Endometrium (tissue), 2 donors: ENCODE measurements around the gene C17orf113.
"Not testable (repeated sequence)": the region's sequence is repeated elsewhere in the genome, so short reads cannot be mapped to it uniquely, and the experiment has no call there.

Experiments
- FAIRE-seq: peaks from 2 replicates; lab custom pipeline; 2012; peaks lifted over from hg19 to GRCh38; lab: Jason Lieb, UNC
- donor health status: control.
- donor health status: control.

C17orf113 gene

GRCh38 chr17:42041619-42042018 is 8.8 kb downstream of the C17orf113 start:
- FAIRE-seq: no peak

GRCh38 chr17:42040818-42041217 is 9.6 kb downstream of the C17orf113 start:
- no peak for FAIRE-seq

DNA sequence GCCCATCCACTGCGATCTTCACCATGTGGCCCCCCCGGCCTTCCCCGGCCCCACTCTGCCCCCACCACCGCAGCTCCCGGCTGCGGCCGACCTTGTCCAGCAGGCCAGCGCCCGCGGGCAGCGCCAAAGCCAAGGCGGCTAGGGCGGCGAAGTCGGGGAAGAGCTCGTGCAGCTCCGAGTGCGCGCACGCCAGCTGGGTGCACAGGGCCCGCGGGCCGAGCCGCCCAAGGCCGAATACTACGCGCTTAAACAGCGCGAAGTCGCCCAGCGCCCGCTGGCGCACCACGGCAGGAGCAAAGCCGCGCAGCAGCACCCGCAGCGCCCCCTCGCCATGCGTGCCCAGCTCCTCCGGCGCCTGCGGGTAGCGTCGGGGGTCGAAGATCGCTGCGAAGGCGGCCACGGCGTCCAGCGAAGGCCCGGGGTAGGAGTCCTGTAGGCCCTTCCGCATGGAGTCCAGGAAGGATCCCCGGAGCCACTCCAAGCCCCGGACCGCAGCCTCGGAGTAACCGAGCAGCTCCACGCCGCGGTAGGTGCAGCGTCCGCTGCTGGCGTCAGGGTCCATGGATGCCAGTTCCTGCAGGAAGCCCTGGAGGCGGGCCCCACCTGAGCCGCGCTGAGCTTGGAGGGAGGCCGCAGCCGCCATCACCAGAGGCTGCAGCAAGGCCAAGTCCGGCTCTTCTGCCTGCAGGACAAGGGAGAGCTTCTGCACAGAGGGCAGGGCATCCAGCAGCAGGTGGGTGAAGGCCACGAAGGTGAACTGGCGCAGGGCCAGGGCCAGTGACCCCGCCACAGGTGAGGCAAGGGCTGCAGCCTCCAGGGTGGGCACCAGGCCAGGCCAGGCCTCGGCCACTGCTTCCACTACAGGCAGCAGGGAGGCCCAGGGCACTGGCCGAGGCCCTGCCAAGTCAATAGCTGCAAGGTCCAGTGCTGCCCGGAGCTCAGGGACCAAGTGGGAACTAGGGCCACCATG is 10.3 kb downstream of the C17orf113 start:
- no peak for FAIRE-seq

- no peak for FAIRE-seq
These were observed 12.0 kb downstream of the C17orf113 start for GRCh38 chr17:42038221-42038973.

GRCh38 chr17:42034059-42034458 is 16.3 kb downstream of the C17orf113 start:
- no peak for FAIRE-seq

GRCh38 chr17:42031584-42031983 is 18.8 kb downstream of the C17orf113 start:
- FAIRE-seq: no peak

DNA sequence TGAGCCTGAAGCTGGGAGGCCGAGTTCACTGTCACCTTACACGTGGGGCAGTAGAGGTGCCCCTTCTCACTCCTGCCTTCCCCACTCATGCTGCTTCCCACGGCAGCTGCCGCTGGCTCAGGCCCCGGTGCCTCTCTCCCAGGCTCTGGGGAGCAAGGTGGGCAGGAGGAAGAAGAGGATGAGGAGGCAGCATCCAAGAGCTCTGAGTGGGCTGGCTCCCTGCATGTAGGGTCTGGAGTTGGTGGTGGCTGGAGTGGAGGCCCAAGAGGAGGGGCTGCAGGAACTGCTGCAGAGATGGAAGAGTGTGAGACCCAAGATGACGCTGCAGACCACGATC is 21.6 kb downstream of the C17orf113 start:
- FAIRE-seq: no peak

- no peak for FAIRE-seq
These were observed 22.2 kb downstream of the C17orf113 start for GRCh38 chr17:42027961-42028790.

- FAIRE-seq: no peak
These were observed 22.9 kb downstream of the C17orf113 start for GRCh38 chr17:42027590-42027889.

DNA sequence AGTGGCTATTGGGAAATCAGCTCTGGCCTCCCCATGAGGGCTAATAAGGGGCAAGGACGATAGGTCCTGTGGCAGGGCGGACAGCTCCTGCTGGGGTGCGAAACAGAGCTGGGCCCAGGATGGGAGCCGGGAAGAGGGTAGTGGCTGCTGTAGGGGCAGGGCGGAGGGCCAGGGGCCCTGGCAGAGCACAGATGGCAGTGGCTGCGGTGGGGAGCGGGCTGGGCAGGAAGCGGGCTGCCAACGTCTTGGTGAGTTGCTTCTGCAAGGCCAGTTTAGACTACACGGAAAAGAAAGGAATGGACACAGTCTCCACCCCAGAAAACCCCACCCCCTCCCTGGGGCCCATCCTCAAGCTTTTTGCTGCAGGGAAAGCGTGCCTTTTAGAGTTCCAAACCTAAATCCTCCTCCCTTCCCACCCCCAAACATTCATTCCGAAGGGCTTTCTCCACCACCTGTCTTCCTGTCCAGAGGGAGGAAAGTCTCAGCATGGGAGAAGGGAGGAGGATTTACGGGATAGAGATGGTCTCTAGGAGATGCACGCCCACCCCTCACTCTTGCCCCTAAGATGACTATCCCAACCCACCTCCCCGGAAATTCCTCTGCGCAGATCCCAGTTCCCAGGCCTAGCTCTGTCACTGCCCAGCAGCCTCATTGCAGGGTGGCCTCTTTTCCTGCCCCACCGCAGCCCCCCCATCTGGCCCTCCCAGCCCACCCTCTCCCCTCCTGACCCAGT is 23.4 kb downstream of the C17orf113 start:
- FAIRE-seq: no peak

DNA sequence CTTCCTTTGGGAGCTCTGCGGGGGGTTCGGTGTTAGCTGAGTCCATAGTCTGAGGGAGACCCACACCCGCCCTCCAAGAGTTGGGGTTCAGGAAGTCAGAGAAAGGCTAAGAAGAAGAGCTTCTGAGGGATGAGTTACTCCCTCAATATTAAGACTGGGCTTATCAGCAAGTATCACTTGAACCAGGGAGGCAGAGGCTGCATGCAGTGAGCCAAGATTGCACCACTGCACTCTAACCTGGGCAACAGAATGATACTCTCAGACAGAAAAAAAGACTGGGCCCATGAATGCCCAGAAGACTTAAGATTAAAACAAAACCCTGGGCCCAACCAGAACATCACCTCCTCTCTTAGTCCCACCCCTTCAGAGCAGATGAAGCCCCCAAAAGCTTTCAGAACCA is 24.5 kb downstream of the C17orf113 start:
- no peak for FAIRE-seq

DNA sequence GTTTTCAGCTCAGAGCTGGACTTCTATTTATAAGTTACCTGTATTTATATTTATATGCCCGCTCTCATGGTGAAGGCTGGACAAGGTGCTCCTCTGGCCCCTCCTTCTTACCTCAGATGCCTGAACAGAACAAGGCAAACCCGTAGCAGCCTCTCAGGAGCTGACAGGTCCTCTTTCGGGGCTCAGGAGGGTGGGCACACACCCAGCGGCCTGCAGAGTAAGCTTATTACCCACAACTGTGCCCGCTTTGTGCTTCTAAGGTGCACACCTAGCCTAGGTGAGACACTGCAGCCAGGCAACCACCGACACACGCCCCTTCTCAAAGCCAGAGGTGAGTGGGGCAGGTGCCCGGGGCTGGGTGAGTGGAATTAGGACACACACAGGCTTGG is 25.2 kb downstream of the C17orf113 start:
- FAIRE-seq: no peak

DNA sequence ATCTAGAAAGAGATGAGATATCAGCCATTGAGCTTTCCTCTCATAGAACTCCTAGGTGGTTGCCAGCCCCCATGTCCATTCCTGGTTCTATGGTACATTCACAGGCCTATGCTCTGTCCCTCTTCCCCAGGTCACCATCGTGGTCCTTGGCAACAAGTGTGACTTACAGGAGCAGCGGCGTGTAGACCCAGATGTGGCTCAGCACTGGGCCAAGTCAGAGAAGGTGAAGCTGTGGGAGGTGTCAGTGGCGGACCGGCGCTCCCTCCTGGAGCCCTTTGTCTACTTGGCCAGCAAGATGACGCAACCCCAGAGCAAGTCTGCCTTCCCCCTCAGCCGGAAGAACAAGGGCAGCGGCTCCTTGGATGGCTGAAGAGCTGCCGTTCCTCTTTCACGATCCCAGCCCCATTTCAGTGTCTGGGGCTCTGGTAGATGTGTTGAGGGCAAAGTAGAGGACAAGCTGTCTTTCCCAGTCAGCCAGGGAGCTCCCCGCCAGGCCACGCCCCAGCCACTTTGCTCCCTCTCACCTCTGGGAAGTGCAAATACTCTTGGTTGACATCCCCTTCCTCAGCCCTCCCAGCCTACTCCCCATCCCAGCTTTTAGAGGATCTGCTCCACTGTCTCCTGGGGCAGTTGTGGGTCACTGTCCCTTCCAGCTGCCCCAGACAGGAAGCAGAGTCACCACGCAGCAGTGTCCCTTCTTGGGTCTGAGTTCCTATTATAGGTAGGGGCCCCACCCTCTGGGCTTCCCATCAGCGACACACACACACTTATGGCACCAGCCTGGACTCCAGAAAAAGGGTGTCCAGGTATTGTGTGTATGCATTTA is 26.7 kb downstream of the C17orf113 start:
- no peak for FAIRE-seq

GRCh38 chr17:42020845-42021244 is 29.6 kb downstream of the C17orf113 start:
- not testable (repeated sequence) for FAIRE-seq

DNA sequence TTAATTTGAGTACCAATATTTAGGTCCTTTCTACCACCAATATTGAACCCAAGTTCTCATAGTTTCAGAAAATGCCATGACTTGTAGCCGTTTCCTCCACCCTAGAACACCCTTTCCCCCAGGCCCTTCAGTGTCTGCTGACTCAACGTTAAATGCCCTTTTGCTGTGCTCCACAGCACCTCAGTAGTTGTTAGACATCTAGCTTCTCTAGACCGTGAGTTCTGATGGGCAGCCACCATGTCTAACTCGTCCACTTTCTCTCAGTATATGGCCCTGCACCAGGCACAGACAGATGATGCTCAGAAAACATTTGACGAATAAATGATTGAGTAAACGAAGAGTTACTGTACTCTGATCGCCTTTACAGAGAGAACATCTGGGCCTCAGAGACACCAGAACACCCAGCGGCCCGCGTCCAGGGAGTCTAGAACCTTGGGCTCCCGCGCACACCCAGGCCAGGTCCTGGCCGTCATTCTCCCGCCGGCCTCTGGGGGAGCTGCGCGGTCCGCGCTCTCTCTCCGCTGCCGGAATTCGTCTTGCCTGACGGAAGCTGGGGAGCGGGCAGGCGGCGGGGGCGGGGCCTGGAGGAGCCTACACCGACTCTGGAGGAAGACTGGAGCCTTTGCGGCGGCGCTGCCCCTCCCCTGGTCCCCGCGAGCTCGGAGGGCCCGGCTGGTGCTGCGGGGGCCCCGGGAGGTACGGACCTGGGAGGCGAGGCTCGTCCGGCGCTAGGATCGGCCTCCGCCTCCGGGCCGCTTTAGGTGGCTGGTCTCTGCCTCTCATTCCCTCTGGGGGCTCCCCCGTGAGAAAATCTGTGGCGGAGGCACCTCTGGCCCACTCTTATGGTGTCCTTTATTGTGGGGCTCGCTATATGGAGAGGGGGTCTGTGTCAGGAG is 30.6 kb downstream of the C17orf113 start, which contains the start of gene NKIRAS2:
Gene NKIRAS2, plus strand, starts transcription at position 582 of the 896 bp plus-strand sequence. CDS start 1,488 bp downstream, outside the sequence.
- no peak for FAIRE-seq

GRCh38 chr17:42018988-42019387 is 31.4 kb downstream of the C17orf113 start:
- FAIRE-seq: no peak

DNA sequence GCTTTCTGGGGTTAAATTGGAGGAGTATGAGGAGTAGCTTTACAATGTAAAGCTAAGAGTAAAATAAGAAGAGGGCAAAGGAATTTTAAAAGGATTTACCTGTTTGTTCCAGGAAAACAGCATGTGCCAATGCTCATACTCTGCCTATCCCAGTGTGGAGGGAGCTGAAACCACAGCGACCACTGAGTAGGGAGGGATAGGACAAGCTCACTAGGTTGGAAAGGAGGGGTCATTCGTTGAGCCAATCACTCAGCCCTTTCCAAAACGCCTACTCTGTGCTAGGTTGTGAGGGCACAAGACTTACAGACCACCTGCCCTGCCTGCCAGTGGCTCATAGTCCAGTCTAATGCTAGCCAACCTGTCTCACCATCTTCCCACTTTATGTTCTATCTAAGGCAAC is 32.1 kb downstream of the C17orf113 start:
- no peak for FAIRE-seq

- FAIRE-seq: no peak
These were observed 32.6 kb downstream of the C17orf113 start for GRCh38 chr17:42017866-42018200.

- FAIRE-seq: no peak
These were observed 33.2 kb downstream of the C17orf113 start, which contains the start of gene DNAJC7 for GRCh38 chr17:42016941-42017865. Gene DNAJC7 (minus strand): TSS chr17:42017439. CDS start chr17:42017416, 23 bp downstream.
